A549 (cell line): Measurements from ENCODE around the gene RABGGTB. TPM values are rescaled to one million over a fixed set of nuclear protein-coding genes. Genes with fewer than 3 reads are reported as not detected.

Source experiments
- ATAC-seq, 2 experiments: fragments of 200-7000 bp in 1 of 2; fragments of >200 bp in 1 of 2; cut with Nextera tagmentation in 1 of 2; cut with Tn5 transposase in 1 of 2; 3 replicates each; pipeline versions ENCODE4 v1.8.0 to v1.9.1; 2018 to 2020; ENCODE audit warnings: mild to moderate bottlenecking in 1 of 2, moderate library complexity in 1 of 2
- CTCF ChIA-PET: fragments of 300-600 bp; sonication (Branson Sonifier 250); formaldehyde crosslinking; extraction: SDS; loops from one replicate; lab custom pipeline; 2021; ENCODE audit warnings: antibody characterized with exemption, inconsistent platforms; lab: Yijun Ruan, JAX
- POLR2A ChIA-PET: fragments of 350-600 bp; formaldehyde crosslinking; extraction: SDS; loops from one replicate; lab custom pipeline; 2021; ENCODE audit warnings: antibody characterized with exemption, inconsistent platforms; lab: Yijun Ruan, JAX
- DNase-seq, 2 experiments: peaks; one replicate each; pipeline versions ENCODE4 v3.0.0 to v3.0.0-alpha.2; 2011 to 2016; ENCODE audit warnings: low read depth in 1 of 2, low spot score in 1 of 2
- FAIRE-seq: peaks from 2 replicates; lab custom pipeline; 2011; peaks lifted over from hg19 to GRCh38; lab: Jason Lieb, UNC
- H3K27ac ChIP-seq, 2 experiments: fragments of >200 bp; sonication (Bioruptor Twin); formaldehyde crosslinking; 3 replicates each; pipeline ENCODE4 v1.5.1; 2016 to 2017
- H3K4me1 ChIP-seq: fragments of >200 bp; sonication (Bioruptor Twin); formaldehyde crosslinking; 3 replicates; pipeline ENCODE4 v1.6.1; 2016
- H3K4me2 ChIP-seq: fragments of >200 bp; sonication (Bioruptor Twin); formaldehyde crosslinking; 3 replicates; pipeline ENCODE4 v1.6.1; 2016
- H3K4me3 ChIP-seq: fragments of >200 bp; sonication (Bioruptor Twin); formaldehyde crosslinking; 3 replicates; pipeline ENCODE4 v1.5.1; 2016
- H3K9me3 ChIP-seq: fragments of >200 bp; sonication (Bioruptor Twin); formaldehyde crosslinking; 3 replicates; pipeline ENCODE4 v1.6.1; 2016
- BCL3 ChIP-seq: fragments of >200 bp; sonication (Bioruptor Twin); formaldehyde crosslinking; IDR thresholded peaks from 3 replicates; pipeline ENCODE4 v1.6.1; 2016
- BHLHE40 ChIP-seq: IDR thresholded peaks from 2 replicates; pipeline ENCODE4 v1.6.1; 2012; ENCODE audit warnings: low read depth, low read length, inconsistent platforms
- CBX8 ChIP-seq: fragments of 200-600 bp; sonication (generic); IDR thresholded peaks from 2 replicates; pipeline ENCODE4 v1.6.1; 2016
- E2F6 ChIP-seq: IDR thresholded peaks from 2 replicates; pipeline ENCODE4 v1.6.1; 2012; ENCODE audit warnings: low read depth, borderline replicate concordance
- EHF ChIP-seq: fragments of 250-450 bp; sonication (Bioruptor Pico); IDR thresholded peaks from 2 replicates; pipeline ENCODE4 v1.5.0; 2020; ENCODE audit warnings: mild to moderate bottlenecking
- EHMT2 ChIP-seq: fragments of 200-600 bp; sonication (generic); IDR thresholded peaks from 2 replicates; pipeline ENCODE4 v1.6.1; 2016; ENCODE audit warnings: antibody characterized with exemption, low read depth, mild to moderate bottlenecking, moderate library complexity
- EP300 ChIP-seq, 2 experiments: fragments of >200 bp; sonication (Bioruptor Twin); formaldehyde crosslinking; IDR thresholded peaks; 2 replicates in 1 of 2; 3 replicates in 1 of 2; pipeline ENCODE4 v1.6.1; 2016 to 2017
- ESRRA ChIP-seq: fragments of 150-350 bp; IDR thresholded peaks from 2 replicates; pipeline ENCODE4 v1.6.1; 2014; ENCODE audit warnings: mild to moderate bottlenecking, low read length, borderline replicate concordance
- GATA3 ChIP-seq: IDR thresholded peaks from 2 replicates; pipeline ENCODE4 v1.6.1; 2012; ENCODE audit warnings: borderline replicate concordance
- HEYL ChIP-seq: fragments of 250-450 bp; sonication (Bioruptor Pico); IDR thresholded peaks from 2 replicates; pipeline ENCODE4 v1.8.0; 2021; ENCODE audit warnings: mild to moderate bottlenecking, moderate library complexity
- HMGXB4 ChIP-seq: fragments of 250-450 bp; sonication (Bioruptor Pico); IDR thresholded peaks from 2 replicates; pipeline ENCODE4 v1.5.0; 2021; ENCODE audit warnings: mild to moderate bottlenecking, moderate library complexity, borderline replicate concordance
- HOXA7 ChIP-seq: fragments of 250-450 bp; sonication (Bioruptor Pico); IDR thresholded peaks from 2 replicates; pipeline ENCODE4 v1.5.0; 2020; ENCODE audit warnings: mild to moderate bottlenecking, moderate library complexity
- HOXB5 ChIP-seq: fragments of 250-450 bp; sonication (Bioruptor Pico); IDR thresholded peaks from 2 replicates; pipeline ENCODE4 v1.5.0; 2020; ENCODE audit warnings: mild to moderate bottlenecking, moderate library complexity
- JUNB ChIP-seq: fragments of >200 bp; sonication (Bioruptor Twin); formaldehyde crosslinking; IDR thresholded peaks from 2 replicates; pipeline ENCODE4 v1.6.1; 2016
- MAFK ChIP-seq: fragments of 450-650 bp; IDR thresholded peaks from 2 replicates; pipeline ENCODE4 v1.6.1; 2014; ENCODE audit not compliant: partially characterized antibody
- MAZ ChIP-seq: fragments of 150-350 bp; IDR thresholded peaks from 2 replicates; pipeline ENCODE4 v1.6.1; 2014; ENCODE audit warnings: antibody characterized with exemption, low read depth, low read length, borderline replicate concordance
- NR3C1 ChIP-seq: fragments of >200 bp; sonication (Bioruptor Twin); formaldehyde crosslinking; IDR thresholded peaks from 3 replicates; pipeline ENCODE4 v1.6.1; 2017
- PBX3 ChIP-seq: IDR thresholded peaks from 2 replicates; pipeline ENCODE4 v1.6.1; 2012
- RAD21 ChIP-seq, 2 experiments: fragments of >200 bp in 1 of 2; sonication (Bioruptor Twin) in 1 of 2; formaldehyde crosslinking in 1 of 2; IDR thresholded peaks in 1 of 2; conservative IDR thresholded peaks in 1 of 2; 2 replicates in 1 of 2; 3 replicates in 1 of 2; pipeline ENCODE4 v1.6.1; 2012 to 2018; ENCODE audit warnings: inconsistent platforms in 1 of 2
- REST ChIP-seq: fragments of 200-600 bp; sonication (generic); IDR thresholded peaks from 2 replicates; pipeline ENCODE4 v1.6.1; 2016; ENCODE audit warnings: antibody characterized with exemption, mild to moderate bottlenecking, moderate library complexity
- RFX5 ChIP-seq: fragments of 450-650 bp; IDR thresholded peaks from 2 replicates; pipeline ENCODE4 v1.7.1; 2014; ENCODE audit warnings: antibody characterized with exemption, mild to moderate bottlenecking, moderate library complexity
- RNF2 ChIP-seq: fragments of 200-600 bp; sonication (generic); IDR thresholded peaks from 2 replicates; pipeline ENCODE4 v1.6.1; 2016; ENCODE audit warnings: low read depth, mild to moderate bottlenecking, antibody characterized with exemption, moderate library complexity, borderline replicate concordance
- SMC3 ChIP-seq: fragments of >200 bp; sonication (Bioruptor Twin); formaldehyde crosslinking; IDR thresholded peaks from 3 replicates; pipeline ENCODE4 v1.6.1; 2018; ENCODE audit warnings: inconsistent platforms
- TFCP2L1 ChIP-seq: fragments of 250-450 bp; sonication (Bioruptor Pico); IDR thresholded peaks from 2 replicates; pipeline ENCODE4 v1.5.0; 2021; ENCODE audit warnings: mild to moderate bottlenecking
- TP53 ChIP-seq: fragments of 250-450 bp; sonication (Bioruptor Pico); IDR thresholded peaks from 2 replicates; pipeline ENCODE4 v1.5.0; 2021; ENCODE audit warnings: mild to moderate bottlenecking, moderate library complexity
- WGBS: methylation state at CpG from one replicate; pipeline ENCODE4 v1.1.6; 2017; ENCODE audit errors: missing lambda C conversion rate; 5-methylcytosine and 5-hydroxymethylcytosine counted together
- polyA plus RNA-seq, 4 experiments: library from polyadenylated mRNA; depleted of rRNA in 3 of 4; stranded (reverse); fragments of >200 nt; fragmentation: RNase III in 1 of 4; extraction: RNeasy Plus Mini Kit Qiagen cat#74134 plus additional on column Dnase treatment in 1 of 4; gene quantifications; 2 replicates in 3 of 4; 3 replicates in 1 of 4; pipeline ENCODE4 v1.2.3, GENCODE V29; 2011 to 2017

RABGGTB gene
- polyA plus RNA-seq, 2 of the 4 experiments (the other 2 are of a cell fraction), result 112 to 165 TPM

GRCh38 chr1:75794382-75794781, 8.3 kb downstream of the RABGGTB start:
- Histone ChIP-seq H3K4me2 (no peak overlapping the region), H3K4me3 (no peak overlapping the region), H3K9me3 (no peaks in the 10 kb centered on the region), H3K4me1 (peaks cover 25% of the 10 kb centered on the region), H3K27ac (no peak overlapping the region)
- TF ChIP-seq PBX3 (no peak), ESRRA (no peak), RFX5 (no peak), EP300 (IDR thresholded peaks at IDR 0.05) (no peak), EHF (CRISPR knock-in tag) (no peak), BHLHE40 (no peak), NR3C1 (no peak), SMC3 (no peak), RAD21 (conservative IDR thresholded peaks at IDR 0.05 in 1 of 2, IDR thresholded peaks at IDR 0.05 in 1 of 2) (no peak), HOXA7 (no peak), MAFK (no peak), JUNB (no peak), EHMT2 (no peak), RNF2 (no peak), HOXB5 (CRISPR knock-in tag) (no peak), E2F6 (no peak)
- no peak for ATAC-seq
- no peak for FAIRE-seq
- ChIA-PET CTCF (no interaction called here), POLR2A (interaction anchor here (0.6 kb wide), 1 partner anchor 7 kb away, joined by 4 read pairs; no protein-coding TSS in a partner anchor)
- DNase-seq, result no peak
- WGBS, result 92% methylated on average over 2 of the region's 2 CpGs

- no peak overlapping the region for H3K27ac ChIP-seq
- 85% methylated on average over 3 of the region's 4 CpGs for WGBS
- no peak overlapping the region for H3K4me2 ChIP-seq
- ChIA-PET CTCF (no interaction called here), POLR2A (interaction anchor here (0.7 kb wide), 1 partner anchor 10 kb away, joined by 6 read pairs; the partner anchor contains the start of gene RABGGTB)
- FAIRE-seq (no peak), DNase-seq (no peak), ATAC-seq (no peak)
- peaks cover 12% of the 10 kb centered on the region for H3K4me1 ChIP-seq
- TF ChIP-seq TFCP2L1 (CRISPR knock-in tag) (0 out of 2 replicates have a peak, but pooled peaks have one; percentile 71), HOXB5 (CRISPR knock-in tag) (no peak)
- TF ChIP-seq, all 56 proteins: peak for 1
- H3K9me3 ChIP-seq, result no peaks in the 10 kb centered on the region
- H3K4me3 ChIP-seq, result no peak overlapping the region
These were observed 9.7 kb downstream of the RABGGTB start for GRCh38 chr1:75795703-75796193.

- FAIRE-seq, result no peak
- DNase-seq, result no peak
- Histone ChIP-seq H3K4me2 (no peak within 1 kb of the TSS), H3K4me3 (no peak within 1 kb of the TSS), H3K4me1 (peaks cover 4% of the 10 kb centered on the region; the same call in 1 of the 3 replicates), H3K9me3 (no peaks in the 10 kb centered on the region), H3K27ac (no peak within 1 kb of the TSS)
- ATAC-seq, result peak; percentile 55 to 56
- ChIA-PET CTCF (no interaction called here), POLR2A (interaction anchor here (1.5 kb wide), 1 partner anchor 10 kb away, joined by 7 read pairs; the partner anchor contains the start of gene RABGGTB)
- 92% methylated on average over 17 of the region's 34 CpGs for WGBS
- no peak for TF ChIP-seq HEYL (CRISPR knock-in tag)
- no peak for TF ChIP-seq GATA3
- 0 out of 3 replicates have a peak, but pooled peaks have one; percentile 20 for TF ChIP-seq BCL3
- TF ChIP-seq REST, result no peak
- TF ChIP-seq TP53, result 0 out of 2 replicates have a peak, but pooled peaks have one; percentile 40
- no peak for TF ChIP-seq EHMT2
- TF ChIP-seq CBX8, result no peak
- no peak for TF ChIP-seq HMGXB4
- no peak for TF ChIP-seq MAZ
These were observed 10.6 kb downstream of the RABGGTB start, which contains the start of gene MSH4 for GRCh38 chr1:75796376-75797272. TSS of gene MSH4 (plus strand) at chr1:75796882. CDS start at chr1:75796986, 104 bp downstream.
